HT-29 (cell line): ENCODE results near the gene ARMC12. TPM values are rescaled to one million over a fixed set of nuclear protein-coding genes. Genes with fewer than 3 reads are reported as not detected.

ENCODE experiments used
- total RNA-seq: library from RNA; depleted of rRNA; stranded (reverse); fragments of >200 nt; shearing (Covaris generic); gene quantifications from 2 replicates; pipeline ENCODE4 v1.2.3, GENCODE V29; 2014; rRNA removed

ARMC12 gene
- total RNA-seq, 1 experiment from 2014 or later: not detected

Other genes starting within 250 kb of the ARMC12 start
- 25.7 and 27.4 TPM in 2 replicates for gene TEAD3, start 240.0 kb upstream of the ARMC12 start, total RNA-seq
- 0.48 TPM in 1 of 2 replicates, not detected in the other for gene TULP1, start 224.1 kb upstream of the ARMC12 start, total RNA-seq
- 6.6 and 7.7 TPM in 2 replicates for gene FKBP5, start 48.1 kb upstream of the ARMC12 start, total RNA-seq
- not detected in 2 replicates for gene CLPSL2, start 39.6 kb downstream of the ARMC12 start, total RNA-seq
- not detected in 2 replicates for gene CLPSL1, start 44.0 kb downstream of the ARMC12 start, total RNA-seq
- not detected in 2 replicates for gene CLPS, start 60.3 kb downstream of the ARMC12 start, total RNA-seq
- 0.16 and 0.58 TPM in 2 replicates for gene LHFPL5, start 68.3 kb downstream of the ARMC12 start, total RNA-seq
- 50.7 and 59.8 TPM in 2 replicates for gene SRPK1, start 184.1 kb downstream of the ARMC12 start, total RNA-seq